Trophoblast cell (in vitro differentiated cells and primary cell): ENCODE data around the gene VDR.

Source experiments
- DNase-seq, 2 donors: peaks; one replicate each; pipeline ENCODE4 v3.0.0-alpha.2; 2016
- H2AFZ ChIP-seq: 2 replicates; pipeline ENCODE4 v1.6.1; 2013; ENCODE audit warnings: low read length, moderate library complexity, mild to moderate bottlenecking; ENCODE audit not compliant: insufficient read depth, poor library complexity
- H2AK5ac ChIP-seq: 2 replicates; pipeline ENCODE4 v1.6.1; 2013; ENCODE audit warnings: mild to moderate bottlenecking, low read length
- H2BK120ac ChIP-seq: 2 replicates; pipeline ENCODE4 v1.6.1; 2013; ENCODE audit warnings: low read length, mild to moderate bottlenecking, moderate library complexity; ENCODE audit not compliant: insufficient read depth, poor library complexity
- H2BK12ac ChIP-seq: 2 replicates; pipeline ENCODE4 v1.6.1; 2013; ENCODE audit warnings: mild to moderate bottlenecking, low read length, moderate library complexity
- H2BK5ac ChIP-seq: 2 replicates; pipeline ENCODE4 v1.6.1; 2013; ENCODE audit warnings: low read length, low read depth, moderate library complexity, mild to moderate bottlenecking; ENCODE audit not compliant: poor library complexity
- H3K14ac ChIP-seq: 2 replicates; pipeline ENCODE4 v1.6.1; 2013; ENCODE audit warnings: mild to moderate bottlenecking, low read length
- H3K18ac ChIP-seq: 2 replicates; pipeline ENCODE4 v1.6.1; 2013; ENCODE audit warnings: mild to moderate bottlenecking, low read length
- H3K23ac ChIP-seq: 2 replicates; pipeline ENCODE4 v1.6.1; 2013; ENCODE audit warnings: low read length
- H3K27ac ChIP-seq: 2 replicates; pipeline ENCODE4 v1.5.1; 2013; ENCODE audit warnings: low read depth, mild to moderate bottlenecking, inconsistent platforms, low read length, moderate library complexity
- H3K27me3 ChIP-seq: 2 replicates; pipeline ENCODE4 v1.6.1; 2013; ENCODE audit warnings: inconsistent platforms, mild to moderate bottlenecking, low read length, moderate library complexity; ENCODE audit not compliant: insufficient read depth
- H3K36me3 ChIP-seq, 2 experiments: 1 replicate in 1 of 2; 2 replicates in 1 of 2; pipeline ENCODE4 v1.6.1; 2013; ENCODE audit warnings: low read length in 2 of 2, mild to moderate bottlenecking in 2 of 2, moderate library complexity in 1 of 2; ENCODE audit not compliant: insufficient read depth in 2 of 2, control insufficient read depth in 1 of 2
- H3K4ac ChIP-seq: 2 replicates; pipeline ENCODE4 v1.6.1; 2013; ENCODE audit warnings: low read depth, mild to moderate bottlenecking, low read length, moderate library complexity
- H3K4me1 ChIP-seq, 2 experiments: 1 replicate in 1 of 2; 2 replicates in 1 of 2; pipeline ENCODE4 v1.6.1; 2013; ENCODE audit warnings: low read length in 2 of 2, mild to moderate bottlenecking in 2 of 2, moderate library complexity in 1 of 2; ENCODE audit not compliant: insufficient read depth in 2 of 2, control insufficient read depth in 1 of 2
- H3K4me2 ChIP-seq: 2 replicates; pipeline ENCODE4 v1.6.1; 2013; ENCODE audit warnings: inconsistent platforms, mild to moderate bottlenecking, low read length, moderate library complexity
- H3K4me3 ChIP-seq: 2 replicates; pipeline ENCODE4 v1.5.1; 2013; ENCODE audit warnings: mild to moderate bottlenecking, low read depth, low read length, inconsistent platforms
- H3K79me1 ChIP-seq: one replicate; pipeline ENCODE4 v1.6.1; 2013; ENCODE audit warnings: low read length
- H3K79me2 ChIP-seq: 2 replicates; pipeline ENCODE4 v1.6.1; 2013; ENCODE audit warnings: low read length, mild to moderate bottlenecking; ENCODE audit not compliant: control insufficient read depth, insufficient read depth, poor library complexity
- H3K9ac ChIP-seq: 2 replicates; pipeline ENCODE4 v1.6.1; 2013; ENCODE audit warnings: mild to moderate bottlenecking, low read length
- H3K9me3 ChIP-seq: 2 replicates; pipeline ENCODE4 v1.6.1; 2013; ENCODE audit warnings: low read depth, mild to moderate bottlenecking, control low read depth, inconsistent platforms, low read length; ENCODE audit not compliant: insufficient read depth
- H4K12ac ChIP-seq: 2 replicates; pipeline ENCODE4 v1.6.1; 2013; ENCODE audit warnings: low read depth, mild to moderate bottlenecking, low read length, moderate library complexity
- H4K8ac ChIP-seq: 2 replicates; pipeline ENCODE4 v1.6.1; 2013; ENCODE audit warnings: low read depth, mild to moderate bottlenecking, low read length, moderate library complexity
- H4K91ac ChIP-seq: one replicate; pipeline ENCODE4 v1.6.1; 2013; ENCODE audit warnings: low read depth, mild to moderate bottlenecking, low read length, moderate library complexity
- WGBS: extraction: QIAGEN DNeasy Blood & Tissue Kit; methylation state at CpG from one replicate; pipeline ENCODE4 v1.1.7; 2013; ENCODE audit warnings: missing lambda C conversion rate; ENCODE audit not compliant: insufficient read length, insufficient coverage; ENCODE audit errors: extremely low coverage; 5-methylcytosine and 5-hydroxymethylcytosine counted together

VDR gene

DNA sequence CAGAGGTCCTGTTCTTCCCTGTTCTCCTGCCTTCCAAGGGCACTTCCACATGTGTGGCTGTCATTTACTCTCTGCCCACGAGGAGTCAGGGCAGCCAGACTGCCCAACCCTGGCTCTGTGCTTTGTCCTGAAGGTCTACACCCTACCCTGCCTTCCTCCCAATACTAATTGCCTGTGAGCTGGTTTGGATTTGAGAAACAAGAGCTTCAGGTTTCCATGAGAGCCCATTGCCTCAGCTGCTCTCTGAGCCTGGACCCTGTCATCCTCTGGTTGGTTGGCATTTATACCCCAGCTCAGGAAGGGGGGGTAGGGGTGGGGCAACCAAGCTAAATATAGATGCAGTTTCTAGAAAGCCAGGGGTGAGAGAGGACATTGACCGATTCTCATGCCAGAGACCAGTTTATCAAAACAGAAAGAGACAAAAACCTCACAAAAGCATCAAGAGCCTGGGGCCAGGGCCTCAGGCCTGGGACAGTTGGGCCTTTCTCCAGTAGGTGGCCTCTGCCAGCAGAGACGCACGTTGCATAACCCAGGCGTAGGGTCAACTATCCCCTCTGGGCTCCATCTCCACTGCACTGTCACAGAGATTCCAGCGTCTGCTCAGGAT lies 34.5 kb downstream of the VDR start:
- H3K36me3 ChIP-seq = no peaks in the 10 kb centered on the region
- no peak overlapping the region for H3K27ac ChIP-seq
- no peaks in the 10 kb centered on the region for H3K79me1 ChIP-seq
- no peak overlapping the region for H3K9ac ChIP-seq
- no peak overlapping the region for H2BK5ac ChIP-seq
- H3K4ac ChIP-seq = no peak overlapping the region
- H3K79me2 ChIP-seq = no peaks in the 10 kb centered on the region
- no peak overlapping the region for H2AFZ ChIP-seq
- no peak overlapping the region for H3K4me2 ChIP-seq
- no peak overlapping the region for H4K8ac ChIP-seq
- WGBS = no CpG with 5 or more reads among the region's 6 CpGs
- peak overlapping the region; percentile 18 for H2AK5ac ChIP-seq
- no peak overlapping the region for H3K18ac ChIP-seq
- H2BK120ac ChIP-seq = no peak overlapping the region
- no peak overlapping the region for H2BK12ac ChIP-seq
- no peak overlapping the region for H4K12ac ChIP-seq
- H3K4me1 ChIP-seq = peaks cover 5 to 6% of the 10 kb centered on the region in 2 experiments
- H3K14ac ChIP-seq = no peak overlapping the region
- H3K23ac ChIP-seq = no peak overlapping the region
- no peaks in the 10 kb centered on the region for H3K9me3 ChIP-seq
- no peaks in the 10 kb centered on the region for H3K27me3 ChIP-seq
- peak; percentile 74 to 76 for DNase-seq
- H4K91ac ChIP-seq = no peak overlapping the region
- no peak overlapping the region for H3K4me3 ChIP-seq

DNA sequence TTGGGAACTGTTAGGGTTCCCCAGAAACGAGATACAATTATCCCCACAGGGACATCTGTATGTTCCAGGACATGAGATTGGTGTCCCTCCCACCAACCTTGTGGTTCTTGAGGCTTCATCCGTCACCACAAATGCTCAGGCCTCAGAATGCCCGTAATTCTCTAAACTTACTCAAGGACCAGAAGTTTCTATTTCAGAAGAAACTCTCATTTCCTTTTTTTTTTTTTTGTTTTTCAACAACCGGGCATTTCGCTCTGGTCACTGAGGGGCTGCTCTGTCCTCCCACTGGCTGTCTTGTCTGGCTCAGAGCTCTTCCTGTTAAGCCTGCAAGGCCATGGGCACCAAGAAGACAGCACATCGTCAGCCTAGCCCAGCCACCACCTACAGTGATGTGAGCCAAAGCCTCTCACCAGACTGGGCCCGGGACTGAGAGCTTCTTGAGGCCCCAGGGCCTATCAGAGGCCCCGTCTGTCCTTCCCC lies 36.2 kb downstream of the VDR start:
- Histone ChIP-seq H4K8ac (no peak overlapping the region), H3K36me3 (no peaks in the 10 kb centered on the region)
- WGBS = no CpG with 5 or more reads among the region's 8 CpGs

DNA sequence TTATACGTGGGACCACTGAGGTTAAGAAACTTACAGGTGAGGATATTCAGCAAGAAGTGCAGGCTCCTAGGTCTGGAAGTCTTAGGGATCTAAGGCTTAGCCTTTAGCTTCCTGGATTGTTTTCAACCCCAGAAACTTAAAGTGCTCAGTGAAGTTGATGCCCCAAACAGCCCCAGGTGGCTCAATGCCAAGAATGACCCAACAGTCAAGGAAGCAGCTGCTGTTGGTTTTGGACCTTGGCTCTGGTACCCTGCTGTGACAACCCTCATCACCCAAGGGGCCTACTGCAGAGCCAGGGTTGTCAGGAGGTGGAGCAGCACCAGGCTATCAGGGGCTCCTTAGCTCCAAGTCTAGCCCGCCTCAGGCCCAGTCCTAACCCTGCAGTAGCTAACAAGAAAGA lies 36.8 kb downstream of the VDR start:
- H3K4ac ChIP-seq = no peak overlapping the region
- no peak overlapping the region for H3K27ac ChIP-seq
- no peaks in the 10 kb centered on the region for H3K79me1 ChIP-seq
- no peak overlapping the region for H3K23ac ChIP-seq
- H3K9me3 ChIP-seq = no peaks in the 10 kb centered on the region
- no peak overlapping the region for H2BK120ac ChIP-seq
- peaks cover 5 to 6% of the 10 kb centered on the region in 2 experiments for H3K4me1 ChIP-seq
- H2AK5ac ChIP-seq = no peak overlapping the region
- no peak overlapping the region for H2AFZ ChIP-seq
- no peak overlapping the region for H4K12ac ChIP-seq
- no peak overlapping the region for H3K14ac ChIP-seq
- no peaks in the 10 kb centered on the region for H3K36me3 ChIP-seq
- no peak for DNase-seq
- H4K91ac ChIP-seq = no peak overlapping the region
- no peaks in the 10 kb centered on the region for H3K79me2 ChIP-seq
- WGBS = no CpG with 5 or more reads among the region's 2 CpGs
- H3K4me3 ChIP-seq = no peak overlapping the region
- H3K4me2 ChIP-seq = no peak overlapping the region
- H2BK12ac ChIP-seq = no peak overlapping the region
- peak overlapping the region; percentile 5 for H3K9ac ChIP-seq
- no peak overlapping the region for H2BK5ac ChIP-seq
- H3K27me3 ChIP-seq = no peaks in the 10 kb centered on the region
- H3K18ac ChIP-seq = no peak overlapping the region
- H4K8ac ChIP-seq = no peak overlapping the region

More for the DNA sequence above, 36.2 kb downstream of the VDR start:
- Histone ChIP-seq H3K4ac (no peak overlapping the region), H3K4me2 (no peak overlapping the region), H3K18ac (no peak overlapping the region), H2BK12ac (no peak overlapping the region), H3K79me2 (no peaks in the 10 kb centered on the region), H4K91ac (no peak overlapping the region), H2BK5ac (no peak overlapping the region), H2AFZ (no peak overlapping the region), H3K9me3 (no peaks in the 10 kb centered on the region), H2BK120ac (no peak overlapping the region), H3K9ac (no peak overlapping the region), H3K14ac (no peak overlapping the region), H3K4me3 (no peak overlapping the region), H3K79me1 (no peaks in the 10 kb centered on the region), H2AK5ac (no peak overlapping the region), H3K27me3 (no peaks in the 10 kb centered on the region), H3K27ac (no peak overlapping the region), H3K23ac (no peak overlapping the region), H4K12ac (no peak overlapping the region), H3K4me1 (peaks cover 5 to 6% of the 10 kb centered on the region in 2 experiments)
- DNase-seq = no peak

DNA sequence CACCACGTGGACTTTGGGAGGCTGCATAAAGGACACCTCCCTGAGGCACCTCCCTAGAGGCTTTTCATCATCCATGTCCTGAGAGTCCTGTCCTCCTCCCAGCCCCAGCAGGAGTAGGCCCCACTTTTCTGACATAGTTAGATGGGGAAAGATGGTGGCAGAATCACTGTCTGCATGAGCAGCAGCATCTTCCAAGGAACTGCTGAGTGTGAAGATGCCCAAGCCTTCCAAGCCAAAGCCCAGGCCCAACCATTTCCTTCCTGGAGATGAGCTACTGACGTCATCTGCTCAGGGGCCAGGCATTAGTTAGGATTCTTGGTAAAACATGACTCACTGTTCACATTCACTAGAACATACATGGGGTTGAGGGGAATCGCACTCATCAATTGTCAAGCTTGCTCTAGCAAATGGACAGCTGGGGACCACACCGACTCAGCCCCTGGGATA lies 37.3 kb downstream of the VDR start:
- H3K79me1 ChIP-seq = no peaks in the 10 kb centered on the region
- H2BK5ac ChIP-seq = no peak overlapping the region
- no peak overlapping the region for H3K4me2 ChIP-seq
- no peak overlapping the region for H3K27ac ChIP-seq
- no peaks in the 10 kb centered on the region for H3K9me3 ChIP-seq
- H3K4me3 ChIP-seq = no peak overlapping the region
- H3K9ac ChIP-seq = no peak overlapping the region
- H4K12ac ChIP-seq = no peak overlapping the region
- no peak overlapping the region for H3K18ac ChIP-seq
- no peak for DNase-seq
- no peaks in the 10 kb centered on the region for H3K36me3 ChIP-seq
- no peak overlapping the region for H2BK12ac ChIP-seq
- no peak overlapping the region for H4K91ac ChIP-seq
- no peak overlapping the region for H3K4ac ChIP-seq
- no peak overlapping the region for H2AFZ ChIP-seq
- no CpG with 5 or more reads among the region's 4 CpGs for WGBS
- no peak overlapping the region for H4K8ac ChIP-seq
- H3K14ac ChIP-seq = no peak overlapping the region
- peaks cover 5 to 6% of the 10 kb centered on the region in 2 experiments for H3K4me1 ChIP-seq
- no peaks in the 10 kb centered on the region for H3K79me2 ChIP-seq
- H2AK5ac ChIP-seq = no peak overlapping the region
- no peak overlapping the region for H3K23ac ChIP-seq
- H3K27me3 ChIP-seq = no peaks in the 10 kb centered on the region
- H2BK120ac ChIP-seq = no peak overlapping the region
